Nephron progenitor cell (in vitro differentiated cells): ENCODE data around the gene CST2.
A peak's percentile ranks its signal among the peaks of the same experiment; 100 is the strongest.

Experiments
- DNase-seq: peaks from one replicate; pipeline ENCODE4 v3.0.0; 2021
- H3K27ac Mint-ChIP-seq: 2 replicates; pipeline ENCODE4 v1.8.0; 2021; ENCODE audit warnings: mild to moderate bottlenecking, moderate library complexity, mixed read lengths
- H3K27me3 Mint-ChIP-seq: 2 replicates; pipeline ENCODE4 v1.8.0; 2021; ENCODE audit warnings: mild to moderate bottlenecking, low read depth, mixed read lengths; ENCODE audit not compliant: poor library complexity
- H3K36me3 Mint-ChIP-seq: 2 replicates; pipeline ENCODE4 v1.8.0; 2021; ENCODE audit warnings: low read depth, mixed read lengths
- H3K4me1 Mint-ChIP-seq: 2 replicates; pipeline ENCODE4 v1.8.0; 2021; ENCODE audit warnings: mixed read lengths
- H3K4me3 Mint-ChIP-seq: 2 replicates; pipeline ENCODE4 v1.8.0; 2021; ENCODE audit warnings: mild to moderate bottlenecking, moderate library complexity, mixed read lengths
- H3K9me3 Mint-ChIP-seq: 2 replicates; pipeline ENCODE4 v1.8.0; 2021; ENCODE audit warnings: mild to moderate bottlenecking, moderate library complexity, mixed read lengths
- CTCF ChIP-seq: fragments of 200-600 bp; sonication (generic); IDR thresholded peaks from 2 replicates; pipeline ENCODE4 v1.5.0; 2021; ENCODE audit warnings: antibody characterized with exemption

CST2 gene, protein sequence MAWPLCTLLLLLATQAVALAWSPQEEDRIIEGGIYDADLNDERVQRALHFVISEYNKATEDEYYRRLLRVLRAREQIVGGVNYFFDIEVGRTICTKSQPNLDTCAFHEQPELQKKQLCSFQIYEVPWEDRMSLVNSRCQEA

DNA sequence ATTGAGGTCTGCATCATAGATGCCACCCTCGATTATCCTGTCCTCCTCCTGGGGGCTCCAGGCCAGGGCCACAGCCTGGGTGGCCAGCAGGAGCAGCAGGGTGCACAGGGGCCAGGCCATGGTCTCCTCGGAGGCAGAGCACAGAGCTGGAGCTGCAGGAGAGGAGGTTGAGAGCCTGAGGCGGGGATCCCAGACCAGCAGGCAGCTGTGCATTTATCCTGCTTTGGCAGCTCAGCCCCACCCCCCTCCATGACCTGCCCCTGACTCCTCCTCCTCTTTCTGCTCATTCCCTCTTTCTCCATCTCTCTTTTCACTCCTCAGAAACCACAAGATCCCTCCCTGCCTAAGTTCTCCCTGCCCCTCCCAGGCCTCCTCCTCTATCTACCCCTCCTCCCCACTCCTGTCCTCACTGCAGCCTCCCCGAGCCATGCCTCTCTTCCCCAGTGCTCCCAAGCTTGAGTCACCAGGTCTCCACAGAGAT lies at the start of gene CST2:
Gene CST2 (minus strand): TSS at position 189 of the 481 bp plus-strand sequence. CDS start 69 bp downstream, at position 120.
- H3K36me3 Mint-ChIP-seq = no peaks in the 10 kb centered on the region
- DNase-seq = peak; percentile 28
- no peak within 1 kb of the TSS for H3K4me3 Mint-ChIP-seq
- TF ChIP-seq CTCF = no peak
- H3K4me1 Mint-ChIP-seq = peaks cover 39% of the 10 kb centered on the region
- no peaks in the 10 kb centered on the region for H3K9me3 Mint-ChIP-seq
- H3K27ac Mint-ChIP-seq = no peak within 1 kb of the TSS
- H3K27me3 Mint-ChIP-seq = peaks cover 4% of the 10 kb centered on the region

DNA sequence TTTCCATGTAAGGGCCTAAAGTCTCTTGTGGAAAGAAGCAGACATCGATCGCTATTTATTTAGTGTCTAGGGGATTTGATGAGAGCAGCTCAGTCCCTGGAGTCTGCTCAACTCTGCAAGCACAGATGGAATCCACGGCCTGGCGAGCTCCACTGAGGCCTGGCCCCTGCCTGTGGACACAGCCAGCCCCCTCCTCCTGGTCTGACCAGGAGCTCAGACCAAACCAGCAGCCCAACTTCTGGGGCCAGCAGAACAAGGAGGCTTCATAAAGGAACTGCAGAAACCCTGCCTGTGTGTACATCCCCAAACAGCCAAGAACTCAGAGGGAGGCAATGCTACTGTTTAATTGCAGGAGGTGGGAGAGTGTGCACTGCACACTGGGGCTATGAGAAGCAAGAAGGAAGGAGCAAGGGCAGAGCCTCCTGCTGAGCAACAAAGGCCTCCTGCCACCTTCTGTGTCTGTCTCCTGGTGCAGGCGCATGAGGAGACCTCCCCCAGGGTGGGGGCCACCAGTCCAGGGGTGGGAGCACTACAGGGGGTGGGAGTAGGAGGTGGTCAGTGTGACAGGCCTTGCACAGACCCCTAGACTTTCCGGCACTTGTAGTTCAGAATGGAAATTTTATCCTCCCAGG lies 49.2 kb upstream of the CST2 start:
- Mint-ChIP-seq H3K27me3 (no peaks in the 10 kb centered on the region), H3K4me3 (no peak overlapping the region), H3K27ac (peak overlapping the region; percentile 53), H3K36me3 (no peaks in the 10 kb centered on the region), H3K9me3 (no peaks in the 10 kb centered on the region), H3K4me1 (peaks cover 51% of the 10 kb centered on the region)
- DNase-seq = no peak
- TF ChIP-seq CTCF = no peak

- Mint-ChIP-seq H3K27me3 (peaks cover 2% of the 10 kb centered on the region), H3K9me3 (no peaks in the 10 kb centered on the region), H3K4me3 (no peak overlapping the region), H3K27ac (no peak overlapping the region), H3K4me1 (peaks cover 51% of the 10 kb centered on the region), H3K36me3 (no peaks in the 10 kb centered on the region)
- TF ChIP-seq CTCF = no peak
- DNase-seq = no peak
Measured at GRCh38 chr20:23874747-23875146, 48.2 kb upstream of the CST2 start.

DNA sequence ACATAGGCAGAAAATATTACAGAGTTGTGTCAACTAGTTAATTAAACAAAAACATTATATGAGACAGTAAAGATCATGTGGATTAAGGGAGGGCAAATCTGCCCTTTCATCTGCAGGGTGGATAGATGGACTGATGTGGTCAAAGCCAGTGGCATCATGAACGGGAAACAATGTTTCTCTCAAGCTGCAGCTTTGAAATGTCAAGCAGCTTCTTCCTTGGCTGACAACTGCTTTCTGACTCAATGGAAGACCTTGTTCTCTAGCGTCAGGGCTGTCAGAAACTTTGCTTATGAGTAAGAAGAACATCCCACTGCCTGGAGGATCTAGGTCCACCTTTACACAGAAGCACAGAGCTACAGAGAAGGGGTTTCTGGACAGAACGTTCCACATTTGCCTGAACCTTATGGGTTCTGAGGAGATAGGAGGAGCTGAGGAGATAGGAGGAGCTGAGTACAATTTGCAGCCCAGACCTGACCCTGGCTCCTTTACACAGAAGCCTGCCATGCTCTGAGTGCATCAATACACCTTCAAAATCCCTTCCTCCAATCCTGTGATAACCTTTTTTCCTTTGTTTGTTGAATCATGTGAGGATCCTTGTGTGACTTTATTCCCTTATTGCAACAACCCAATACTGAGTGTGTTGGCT lies 47.0 kb upstream of the CST2 start:
- Mint-ChIP-seq H3K4me1 (peaks cover 59% of the 10 kb centered on the region), H3K27me3 (peaks cover 3% of the 10 kb centered on the region), H3K4me3 (no peak overlapping the region), H3K27ac (no peak overlapping the region), H3K9me3 (no peaks in the 10 kb centered on the region), H3K36me3 (no peaks in the 10 kb centered on the region)
- DNase-seq = no peak
- no peak for TF ChIP-seq CTCF

GRCh38 chr20:23872065-23872464 lies 45.5 kb upstream of the CST2 start:
- no peak for DNase-seq
- Mint-ChIP-seq H3K27me3 (peaks cover 3% of the 10 kb centered on the region), H3K4me3 (no peak overlapping the region), H3K4me1 (peaks cover 68% of the 10 kb centered on the region), H3K9me3 (no peaks in the 10 kb centered on the region), H3K36me3 (no peaks in the 10 kb centered on the region), H3K27ac (no peak overlapping the region)
- no peak for TF ChIP-seq CTCF
